OCI-LY7 (cell line): ENCODE data around the gene SLC13A3.

Experiments
- EZH2phosphoT487 ChIP-seq: fragments of 200-600 bp; sonication (generic); IDR thresholded peaks from 2 replicates; pipeline ENCODE4 v1.6.1; 2018; ENCODE audit warnings: low read depth, borderline replicate concordance, mild to moderate bottlenecking, mixed run types, antibody characterized with exemption, low read length, moderate library complexity, mixed read lengths
- TF ChIP-seq, protein P1 (sequence below): fragments of 200-600 bp; sonication (generic); conservative IDR thresholded peaks from 2 replicates; pipeline ENCODE4 v1.5.1; 2014; ENCODE audit warnings: mild to moderate bottlenecking, antibody characterized with exemption, low read length, moderate library complexity, mixed read lengths

DNA sequence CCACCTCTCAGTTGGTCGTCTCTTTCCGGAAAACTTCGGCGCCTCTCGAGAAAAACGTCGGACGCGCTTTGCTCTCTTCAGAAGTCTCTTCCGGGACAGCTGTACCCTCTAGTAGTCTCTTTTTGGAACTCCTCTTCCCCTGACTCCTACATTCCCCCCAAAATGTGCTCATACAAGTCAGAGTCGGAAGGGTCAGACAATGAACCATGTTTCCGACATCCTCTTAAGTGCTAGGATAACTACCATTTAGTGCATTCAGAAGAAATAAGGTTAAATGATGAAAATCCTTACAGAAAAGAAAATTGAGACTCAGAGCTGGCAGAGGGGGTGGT lies 38.5 kb upstream of the SLC13A3 start:
- TF ChIP-seq, protein P1, sequence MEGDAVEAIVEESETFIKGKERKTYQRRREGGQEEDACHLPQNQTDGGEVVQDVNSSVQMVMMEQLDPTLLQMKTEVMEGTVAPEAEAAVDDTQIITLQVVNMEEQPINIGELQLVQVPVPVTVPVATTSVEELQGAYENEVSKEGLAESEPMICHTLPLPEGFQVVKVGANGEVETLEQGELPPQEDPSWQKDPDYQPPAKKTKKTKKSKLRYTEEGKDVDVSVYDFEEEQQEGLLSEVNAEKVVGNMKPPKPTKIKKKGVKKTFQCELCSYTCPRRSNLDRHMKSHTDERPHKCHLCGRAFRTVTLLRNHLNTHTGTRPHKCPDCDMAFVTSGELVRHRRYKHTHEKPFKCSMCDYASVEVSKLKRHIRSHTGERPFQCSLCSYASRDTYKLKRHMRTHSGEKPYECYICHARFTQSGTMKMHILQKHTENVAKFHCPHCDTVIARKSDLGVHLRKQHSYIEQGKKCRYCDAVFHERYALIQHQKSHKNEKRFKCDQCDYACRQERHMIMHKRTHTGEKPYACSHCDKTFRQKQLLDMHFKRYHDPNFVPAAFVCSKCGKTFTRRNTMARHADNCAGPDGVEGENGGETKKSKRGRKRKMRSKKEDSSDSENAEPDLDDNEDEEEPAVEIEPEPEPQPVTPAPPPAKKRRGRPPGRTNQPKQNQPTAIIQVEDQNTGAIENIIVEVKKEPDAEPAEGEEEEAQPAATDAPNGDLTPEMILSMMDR = no peak
- no peak for TF ChIP-seq EZH2phosphoT487
